Pons (tissue), 1 donor: ENCODE measurements around the gene CASP8.

Experiments used
- DNase-seq: peaks from one replicate; pipeline ENCODE4 v3.0.0-alpha.2; 2016; ENCODE audit warnings: low spot score

Gene CASP8

DNA sequence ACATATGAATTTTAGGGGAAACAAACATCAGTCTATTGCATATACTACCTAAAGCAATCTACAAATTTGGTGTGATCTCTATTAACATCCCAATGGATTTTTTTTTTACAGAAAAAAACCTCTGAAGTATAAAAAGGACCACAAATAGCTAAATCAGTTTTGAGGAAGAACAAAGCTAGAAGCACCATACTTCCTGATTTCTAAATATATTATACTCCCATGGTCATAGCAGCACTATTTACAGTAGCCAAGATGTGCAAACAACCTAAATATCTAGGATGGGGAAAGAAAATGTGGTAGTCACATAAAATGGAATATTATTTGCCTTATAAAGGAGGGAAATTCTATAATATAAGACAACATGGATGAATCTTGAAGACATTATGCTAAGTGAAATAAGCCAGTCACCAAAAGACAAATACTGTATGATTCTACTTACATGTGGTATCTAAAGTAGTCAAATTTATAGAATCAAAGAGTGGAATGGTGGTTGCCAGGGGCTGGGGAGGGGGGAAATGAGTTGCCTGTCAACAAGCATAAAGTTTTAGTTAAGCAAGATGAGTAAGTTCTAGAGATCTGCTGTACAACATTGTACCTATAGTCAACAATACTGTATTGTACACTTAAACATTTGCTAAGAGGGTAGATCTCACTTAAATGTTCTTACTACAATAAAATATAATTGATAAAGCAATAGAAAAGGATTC, 17.6 kb upstream of the CASP8 start:
- no peak for DNase-seq

DNA sequence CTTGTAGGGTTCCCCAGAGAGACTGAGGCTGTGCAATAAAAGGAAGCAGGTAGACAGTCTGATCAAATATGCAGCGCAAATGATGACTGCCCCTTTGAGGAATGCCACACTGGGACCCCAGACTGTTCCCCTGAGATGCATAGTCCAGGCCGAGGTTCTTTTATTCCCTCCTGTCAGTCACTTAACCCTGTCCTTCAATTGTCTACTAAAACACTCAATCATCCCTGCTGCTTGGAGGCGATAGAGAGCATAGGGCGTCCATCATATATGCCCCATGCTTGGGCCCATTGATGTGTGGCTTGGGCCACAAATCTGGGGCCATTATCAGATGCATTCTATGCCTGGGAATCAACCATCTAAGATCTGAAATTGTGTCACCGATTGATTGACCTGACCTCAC, 15.5 kb upstream of the CASP8 start:
- no peak for DNase-seq

DNA sequence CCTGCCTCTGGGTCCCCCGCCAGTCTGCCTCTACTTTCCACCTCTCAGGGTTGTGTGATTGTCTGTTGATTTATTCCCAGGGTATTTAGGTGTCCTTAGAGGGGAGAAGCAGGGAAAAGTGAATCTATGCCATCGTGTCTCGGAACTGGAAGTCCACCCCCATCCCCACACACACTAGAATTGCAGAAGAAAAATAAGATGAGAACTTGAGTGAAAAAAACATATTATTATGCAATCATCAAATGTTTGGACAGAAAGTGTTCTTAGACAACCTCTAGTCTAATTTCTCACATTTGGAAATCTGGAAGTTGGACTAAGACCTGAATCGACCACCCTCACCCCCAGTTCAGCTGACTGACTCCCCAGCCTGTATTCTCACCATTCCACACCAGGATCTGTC, 14.1 kb upstream of the CASP8 start:
- DNase-seq = no peak

DNA sequence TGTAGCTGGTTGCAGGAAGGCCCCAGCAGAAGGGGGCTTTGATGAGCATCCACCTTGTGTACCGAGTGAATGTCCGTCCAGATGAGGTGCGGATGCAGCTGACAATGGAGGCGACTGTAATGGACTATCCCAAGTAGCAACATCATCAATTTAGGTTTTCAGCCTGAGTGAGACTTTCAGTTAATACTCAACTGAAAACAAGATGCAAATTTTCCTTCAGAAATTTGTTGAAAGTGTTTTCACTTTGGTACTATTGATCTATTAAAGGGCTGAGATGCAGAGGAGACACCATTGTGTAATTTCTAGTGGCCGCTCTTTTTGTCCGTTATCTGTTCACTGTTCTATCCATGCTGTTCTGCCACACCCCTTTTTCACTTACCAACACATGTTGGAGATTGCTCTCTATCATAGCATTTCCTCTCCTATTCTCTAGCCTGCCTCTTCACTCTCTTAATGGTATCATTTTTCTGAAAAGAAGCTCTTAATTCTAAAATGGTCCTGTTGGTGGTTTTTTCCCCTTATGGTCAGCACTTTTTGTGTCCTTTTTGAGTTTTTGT, 12.0 kb upstream of the CASP8 start:
- no peak for DNase-seq

DNA sequence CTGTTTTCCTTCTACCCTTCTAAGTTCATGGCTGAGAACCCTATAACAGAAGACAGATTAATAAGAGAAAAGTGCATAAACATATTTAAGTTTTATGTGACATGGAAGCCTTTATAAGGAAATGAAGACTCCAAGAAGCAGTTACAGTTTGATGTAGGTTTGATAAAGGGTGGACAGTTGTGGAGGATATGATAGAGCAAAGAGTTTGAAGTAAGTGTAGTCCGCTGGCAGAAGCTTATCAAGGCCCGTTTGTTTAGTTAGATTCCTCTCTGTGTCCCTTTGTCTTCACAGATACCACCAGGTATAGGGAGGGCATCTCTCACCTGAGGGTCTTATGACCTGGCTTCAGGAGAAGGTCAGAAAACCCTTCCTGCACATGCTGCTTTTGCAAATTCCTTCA, 10.4 kb upstream of the CASP8 start:
- no peak for DNase-seq

DNA sequence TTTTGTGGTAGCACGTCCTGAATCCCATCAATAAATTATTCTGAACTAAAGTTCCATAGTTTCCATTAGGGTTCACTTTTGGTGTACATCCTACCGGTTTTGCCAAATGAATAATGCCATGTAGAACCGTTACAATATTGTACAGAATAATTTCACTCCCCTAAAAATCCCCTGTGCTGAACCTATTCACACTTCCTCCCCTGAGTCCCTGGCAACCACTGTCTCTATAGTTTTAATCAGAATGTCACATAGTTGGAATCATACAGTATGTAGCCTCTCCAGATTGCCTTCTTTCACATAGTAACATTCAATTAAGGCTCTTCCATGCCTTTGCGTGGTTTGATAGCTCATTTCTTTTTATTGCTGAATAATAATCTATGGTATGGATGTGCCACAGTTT, 9.6 kb upstream of the CASP8 start:
- no peak for DNase-seq

DNA sequence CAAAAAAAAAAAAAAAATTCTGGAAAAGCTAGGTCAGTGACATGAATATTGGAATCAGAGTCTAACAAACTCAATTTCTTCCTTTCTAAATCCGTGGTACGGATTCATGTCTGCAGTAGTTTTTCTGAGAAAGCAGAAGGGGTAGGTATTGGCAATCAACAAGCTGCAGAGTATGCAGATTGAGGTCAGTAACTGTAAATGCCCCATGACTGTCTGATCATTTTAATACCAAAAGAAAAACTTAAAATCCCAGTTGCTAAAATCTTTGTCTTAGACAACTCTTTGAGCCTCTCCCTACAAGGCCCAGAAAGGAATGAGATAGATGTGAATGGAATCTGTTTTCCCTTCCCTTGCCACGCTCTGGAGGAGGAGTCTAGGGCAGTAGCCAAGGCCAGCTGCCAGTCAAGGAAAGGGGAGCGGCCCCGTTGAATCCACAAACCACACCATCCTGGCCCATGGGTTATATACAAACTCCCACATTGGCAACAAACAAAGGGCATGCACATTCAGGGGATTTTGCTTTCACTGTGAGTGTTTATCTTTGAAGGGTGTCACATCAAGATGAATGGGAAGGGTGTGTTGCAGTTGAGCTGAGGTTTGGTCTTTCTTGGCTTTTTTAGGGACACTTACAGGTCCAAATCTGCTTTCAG, 6.1 kb upstream of the CASP8 start:
- DNase-seq = no peak

DNA sequence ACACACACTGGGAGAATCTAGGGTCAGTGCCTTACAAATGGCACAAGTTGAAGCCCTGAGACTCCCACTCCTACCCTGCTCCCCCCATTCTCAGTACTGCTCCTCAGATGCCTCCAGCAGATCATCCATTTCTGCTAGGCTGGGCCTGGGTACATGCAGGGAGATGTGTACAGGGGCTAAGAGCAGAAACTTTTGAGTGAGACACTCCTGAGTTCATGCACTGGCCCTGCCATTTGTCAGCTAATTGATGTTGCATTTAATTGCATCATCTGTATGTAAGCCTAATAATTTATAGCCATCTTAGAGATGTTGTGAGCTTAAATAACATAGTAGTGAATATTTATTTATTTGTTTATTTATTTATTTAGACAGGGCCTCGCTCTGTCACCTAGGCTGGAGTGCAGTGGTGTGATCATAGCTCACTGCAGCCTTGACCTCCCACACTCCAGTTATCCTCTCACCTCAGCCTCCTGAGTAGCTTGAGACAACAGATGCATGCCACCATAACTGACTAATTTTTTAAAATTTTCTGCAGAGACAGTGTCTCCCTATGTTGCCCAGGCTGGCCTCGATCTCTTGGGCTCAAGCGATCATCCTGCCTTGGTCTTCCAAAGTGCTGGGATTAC, 4.8 kb upstream of the CASP8 start:
- no peak for DNase-seq

DNA sequence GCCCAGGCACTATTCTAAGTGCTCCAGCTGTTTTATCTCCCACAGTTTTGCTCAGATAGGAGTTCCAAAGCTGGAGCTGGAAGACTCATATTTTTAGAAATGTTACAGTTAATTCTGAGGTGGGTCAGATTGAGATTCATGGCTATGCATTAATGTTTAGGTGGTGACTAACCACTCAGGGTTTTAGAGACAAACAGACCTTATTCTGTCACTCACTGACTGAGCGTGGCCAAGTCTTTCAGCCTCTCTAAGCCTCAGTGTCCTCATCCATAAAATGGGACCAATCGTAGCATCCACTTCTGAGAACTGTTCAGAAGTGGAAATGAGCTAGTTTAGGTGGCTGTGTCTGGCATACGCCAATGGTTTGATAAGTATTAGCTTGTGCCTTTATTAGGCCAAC, 4.3 kb upstream of the CASP8 start:
- DNase-seq = no peak

DNA sequence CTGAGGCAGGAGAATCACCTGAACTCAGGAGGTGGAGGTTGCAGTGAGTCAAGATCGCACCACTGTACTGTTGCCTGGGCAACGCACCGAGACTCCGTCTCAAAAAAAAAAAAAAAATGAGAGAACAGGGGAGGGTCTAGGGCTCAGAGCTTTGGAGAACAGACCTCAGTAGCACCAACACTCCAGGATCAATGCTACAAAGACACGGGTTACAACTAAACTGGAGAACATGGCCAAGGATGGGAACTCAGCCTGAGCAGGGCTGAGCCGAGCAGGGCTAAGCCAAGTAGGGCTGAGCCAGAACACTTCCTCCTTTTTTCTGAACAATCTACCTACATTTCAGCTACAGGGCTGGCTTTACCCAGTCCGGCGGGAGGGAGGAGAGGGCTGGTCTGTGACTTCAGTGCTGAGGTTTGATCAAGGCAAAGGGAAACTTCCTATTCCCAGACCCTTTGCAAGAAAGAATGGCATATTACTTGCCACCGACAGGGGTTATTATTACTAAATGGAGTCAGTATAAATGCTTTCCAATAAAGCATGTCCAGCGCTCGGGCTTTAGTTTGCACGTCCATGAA, 2.9 kb upstream of the CASP8 start:
- DNase-seq = peak; percentile 69

DNA sequence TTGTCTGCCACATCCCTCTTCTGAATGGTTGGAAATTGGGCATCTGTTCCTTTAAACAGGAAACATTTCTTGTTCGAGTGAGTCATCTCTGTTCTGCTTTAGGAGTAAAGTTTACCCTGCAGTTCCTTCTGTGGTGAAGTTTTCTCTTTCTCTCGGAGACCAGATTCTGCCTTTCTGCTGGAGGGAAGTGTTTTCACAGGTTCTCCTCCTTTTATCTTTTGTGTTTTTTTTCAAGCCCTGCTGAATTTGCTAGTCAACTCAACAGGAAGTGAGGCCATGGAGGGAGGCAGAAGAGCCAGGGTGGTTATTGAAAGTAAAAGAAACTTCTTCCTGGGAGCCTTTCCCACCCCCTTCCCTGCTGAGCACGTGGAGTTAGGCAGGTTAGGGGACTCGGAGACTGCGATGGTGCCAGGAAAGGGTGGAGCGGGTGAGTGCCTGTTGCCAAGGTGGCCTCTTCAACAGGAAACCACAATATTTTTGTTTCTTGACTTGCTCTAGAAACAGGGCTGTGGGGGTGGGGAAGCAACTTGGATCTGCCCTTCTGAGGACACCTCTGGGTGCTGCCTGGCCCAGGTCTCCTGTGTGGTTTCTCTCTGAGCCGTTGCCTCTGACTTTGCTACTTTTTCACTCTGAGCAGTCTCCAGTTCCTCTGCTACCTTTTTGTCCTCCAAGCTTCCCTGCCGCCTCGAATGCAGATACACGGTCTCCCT, 2.2 kb upstream of the CASP8 start:
- DNase-seq = no peak

DNA sequence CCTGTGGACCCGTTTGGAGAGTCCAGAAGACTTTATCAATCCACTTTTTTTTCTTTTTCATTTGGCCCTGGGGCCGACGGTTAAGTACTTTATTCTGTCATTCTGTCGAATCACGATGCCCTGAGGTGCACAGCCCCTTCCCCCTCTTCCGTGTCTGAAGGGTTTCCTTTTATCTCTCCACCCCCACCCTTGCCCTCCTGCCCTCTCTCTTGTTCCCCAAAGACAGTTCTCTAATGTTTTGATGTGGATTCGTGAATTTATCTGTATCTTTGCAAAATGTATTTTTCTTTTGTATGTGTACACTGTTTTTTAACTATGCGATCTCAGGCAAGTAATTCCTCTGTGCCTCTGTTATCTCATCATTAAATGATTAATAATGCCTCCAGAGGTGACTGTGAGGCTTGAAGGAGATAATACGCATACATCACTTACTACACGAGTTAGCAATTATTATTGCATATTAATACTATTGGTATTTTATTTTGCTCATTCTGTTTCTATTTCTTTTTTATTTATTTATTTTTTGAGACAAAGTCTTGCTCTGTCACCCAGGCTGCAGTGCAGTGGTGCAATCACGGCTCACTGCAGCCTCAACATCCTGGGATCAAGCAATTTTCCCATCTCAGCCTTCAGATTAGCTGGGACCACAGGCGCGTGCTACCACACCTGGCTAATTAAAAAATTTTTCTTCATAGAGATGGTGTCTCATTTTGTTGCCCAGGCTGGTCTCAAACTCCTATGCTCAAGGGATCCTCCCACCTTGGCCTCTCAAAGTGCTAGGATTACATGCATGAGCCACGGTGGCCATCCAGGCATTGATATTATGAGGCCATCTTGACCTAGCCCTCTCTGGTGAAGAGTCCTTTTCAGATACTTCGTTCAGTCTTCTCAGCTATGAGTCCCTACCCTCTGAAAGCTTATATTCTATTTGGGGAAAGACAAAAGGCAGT, 1.4 kb upstream of the CASP8 start:
- no peak for DNase-seq

DNA sequence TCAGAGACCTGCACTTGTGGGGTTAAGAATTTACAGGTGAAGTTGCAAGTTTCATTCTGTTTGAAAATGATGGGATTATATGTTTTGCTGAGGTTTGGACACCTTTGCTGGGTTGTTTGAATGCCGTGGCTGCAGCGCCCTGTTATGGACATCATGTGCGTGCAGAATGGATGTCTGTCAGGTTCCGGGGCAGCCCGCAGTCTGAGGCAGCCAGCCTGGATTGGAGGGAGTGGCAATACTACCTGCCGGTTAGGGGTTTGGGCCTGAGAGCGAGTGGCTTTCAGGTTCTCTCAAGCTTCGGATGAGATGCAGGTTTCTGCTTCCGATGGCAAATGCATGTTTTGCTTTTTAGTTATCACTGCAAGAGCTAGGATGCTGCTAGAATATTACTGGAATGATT, 1.1 kb downstream of the CASP8 start:
- DNase-seq = no peak

DNA sequence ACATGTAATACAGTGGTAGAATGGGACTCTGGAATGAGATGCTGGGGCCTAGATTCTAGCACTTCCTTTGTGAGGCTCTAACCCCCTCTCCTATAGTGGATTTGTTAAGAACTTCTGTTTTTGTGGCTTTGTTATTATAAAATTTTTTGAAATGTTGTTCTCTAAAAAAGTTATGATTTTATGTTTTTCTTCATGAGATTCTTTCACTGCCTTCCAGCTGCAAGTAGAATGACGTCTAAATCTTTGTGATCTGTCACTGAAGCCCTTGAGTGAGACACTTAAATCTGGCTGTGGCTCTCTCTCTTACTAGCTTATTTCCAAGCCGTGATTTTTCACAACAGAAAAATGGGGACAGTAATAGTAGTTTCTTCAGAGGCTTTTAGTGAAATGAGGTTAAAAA, 1.6 kb downstream of the CASP8 start:
- DNase-seq = no peak

DNA sequence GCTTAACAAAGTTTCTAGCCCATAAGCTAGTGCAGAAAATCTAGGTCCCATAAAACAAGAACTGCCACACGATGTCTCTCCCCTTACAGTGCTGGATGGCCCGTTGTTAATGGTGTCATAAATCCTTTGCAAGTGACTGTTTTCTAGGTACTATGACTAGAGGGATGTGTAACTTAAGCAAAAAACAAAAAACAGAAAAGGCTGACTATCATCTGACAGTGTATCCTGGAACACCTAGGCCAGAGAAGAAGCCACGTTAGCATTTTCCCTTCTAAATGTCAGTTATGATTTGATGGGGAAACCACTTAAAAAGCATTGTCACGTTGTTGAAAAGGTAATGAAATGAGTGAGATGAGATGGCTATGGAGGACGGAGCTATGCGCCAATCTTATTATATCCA, 2.4 kb downstream of the CASP8 start:
- DNase-seq = no peak

DNA sequence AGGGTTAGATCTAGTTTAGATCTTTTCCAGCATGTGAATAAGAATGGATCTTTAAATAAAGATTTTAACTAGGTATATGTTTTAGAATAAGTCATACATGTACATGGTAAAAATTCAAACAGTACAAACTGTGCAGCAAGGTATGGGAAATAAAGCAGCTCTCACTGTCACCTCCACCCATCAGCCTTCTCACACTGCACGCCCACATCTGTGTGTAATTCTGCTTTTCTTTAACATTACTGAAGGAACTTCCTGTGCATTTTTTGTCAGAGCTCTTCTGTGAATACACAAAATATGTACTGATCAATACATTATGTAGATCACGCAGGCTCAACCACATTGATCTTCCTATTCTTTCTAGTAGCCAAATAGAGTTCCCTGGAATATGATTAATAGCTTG, 3.4 kb downstream of the CASP8 start:
- no peak for DNase-seq

DNA sequence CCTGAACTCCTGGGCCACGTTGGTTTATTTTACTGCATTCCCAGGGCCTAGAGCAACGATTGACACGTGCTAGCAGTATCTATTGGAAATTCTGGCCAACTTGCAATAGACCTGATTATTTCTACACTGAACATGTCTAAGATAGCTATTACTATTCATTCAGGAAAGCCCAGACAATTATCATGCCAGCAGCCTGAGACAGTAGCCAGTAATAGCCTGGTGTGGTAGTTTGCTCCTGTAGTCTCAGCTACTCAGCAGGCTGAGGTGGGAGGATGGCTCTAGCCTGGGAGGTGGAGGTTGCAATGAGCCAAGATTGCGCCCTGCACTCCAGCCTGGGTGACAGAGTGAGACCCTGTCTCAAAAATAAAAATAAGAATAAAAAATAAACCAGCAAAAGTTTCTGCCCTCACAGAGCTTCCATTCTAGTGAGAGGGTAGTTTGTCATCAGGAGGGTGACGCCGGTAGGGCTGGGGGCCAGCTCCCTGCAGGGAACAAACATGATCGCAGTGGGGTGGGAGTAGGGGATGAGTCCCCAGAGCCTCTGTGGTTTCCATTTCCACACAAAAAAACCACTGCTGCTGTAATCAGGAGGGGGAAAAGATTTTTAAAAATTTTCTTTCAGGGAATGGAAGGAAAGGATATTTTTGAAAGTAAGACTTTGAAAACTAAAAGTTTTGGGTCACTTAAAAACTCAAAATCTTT, 4.3 kb downstream of the CASP8 start:
- no peak for DNase-seq

DNA sequence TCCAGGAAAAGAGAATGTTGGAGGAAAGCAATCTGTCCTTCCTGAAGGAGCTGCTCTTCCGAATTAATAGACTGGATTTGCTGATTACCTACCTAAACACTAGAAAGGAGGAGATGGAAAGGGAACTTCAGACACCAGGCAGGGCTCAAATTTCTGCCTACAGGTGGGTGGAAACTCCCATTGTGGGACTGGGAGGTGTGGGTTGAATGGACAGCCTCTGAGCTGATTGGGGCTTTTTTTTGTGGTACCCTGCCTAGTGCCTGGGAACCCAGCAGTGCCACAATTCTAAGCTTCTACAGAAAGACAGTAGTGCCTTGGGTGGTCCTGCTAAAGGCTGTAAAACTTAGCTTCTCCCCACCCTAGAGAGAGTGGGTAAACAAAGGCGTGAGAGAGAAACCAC, 6.3 kb downstream of the CASP8 start:
- no peak for DNase-seq

DNA sequence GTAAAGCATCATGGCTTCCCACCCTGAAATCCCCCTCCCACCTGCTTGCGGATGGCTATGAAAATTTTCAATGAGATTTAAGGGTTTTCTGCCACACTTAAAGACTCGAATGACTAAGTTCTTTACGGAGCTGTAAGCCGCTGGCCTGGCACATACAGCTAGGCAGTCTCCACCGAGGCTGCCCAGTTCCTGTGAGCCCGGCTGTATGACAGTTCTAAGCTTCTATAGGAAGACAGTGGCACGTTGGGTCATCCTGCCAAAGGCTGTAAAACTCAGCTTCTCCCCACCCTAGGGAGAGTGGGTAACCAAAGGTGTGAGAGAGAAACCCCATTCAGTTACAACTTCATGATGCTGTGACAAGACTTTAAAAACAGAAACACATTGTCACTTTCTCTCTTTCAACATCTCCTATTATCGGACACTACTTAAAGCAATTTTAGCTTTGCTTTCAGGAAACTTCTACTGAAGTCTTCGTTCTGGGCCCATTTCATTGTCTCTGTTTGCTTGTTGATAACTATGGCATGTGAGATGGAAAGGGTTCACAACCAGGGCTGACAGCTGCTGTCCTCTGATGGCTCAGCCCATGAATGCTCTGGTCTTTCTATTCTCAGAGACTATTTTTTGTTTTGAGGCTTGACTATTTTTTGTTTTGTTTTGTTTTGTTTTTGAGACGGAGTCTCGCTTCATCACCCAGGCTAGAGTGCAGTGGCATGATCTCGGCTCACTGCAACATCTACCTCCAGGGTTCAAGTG, 7.1 kb downstream of the CASP8 start:
- no peak for DNase-seq

DNA sequence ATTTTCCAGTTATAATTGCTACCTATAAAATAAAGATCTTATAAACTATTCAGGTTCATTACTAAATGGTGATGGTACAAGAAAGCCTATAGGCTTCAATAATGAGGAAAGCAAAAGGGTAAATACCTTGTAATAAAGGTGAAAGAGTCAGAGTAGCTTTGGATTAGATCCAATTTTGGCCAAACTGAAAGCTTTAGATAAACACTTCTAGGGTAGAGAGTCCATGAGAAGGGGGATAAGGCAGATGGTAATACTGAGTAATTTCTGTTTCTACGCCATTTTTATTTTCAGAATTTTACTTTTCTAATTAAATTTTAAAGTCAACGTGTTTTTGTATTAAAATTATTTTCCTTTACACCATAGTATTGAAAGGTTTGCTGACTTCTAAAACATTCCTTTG, 9.4 kb downstream of the CASP8 start:
- no peak for DNase-seq
